MM.1S (cell line): ENCODE measurements around the gene GMPR.

ENCODE experiments used
- DNase-seq: peaks from one replicate; pipeline ENCODE4 v3.0.0-alpha.2; 2015
- H2AFZ ChIP-seq: fragments of 300-600 bp; sonication (generic); 2 replicates; pipeline ENCODE4 v1.6.0; 2016; ENCODE audit warnings: antibody characterized with exemption, low read length
- H3F3A ChIP-seq: fragments of 300-600 bp; sonication (generic); 2 replicates; pipeline ENCODE4 v1.6.1; 2016; ENCODE audit warnings: mild to moderate bottlenecking, antibody characterized with exemption, low read length, moderate library complexity, mixed read lengths; ENCODE audit not compliant: insufficient read depth
- H3K27ac ChIP-seq: fragments of 300-600 bp; sonication (generic); 2 replicates; pipeline ENCODE4 v1.5.1; 2016; ENCODE audit warnings: mild to moderate bottlenecking, low read length
- H3K27me3 ChIP-seq: fragments of 300-600 bp; sonication (generic); replicated peaks from 2 replicates; pipeline ENCODE4 v1.6.0; 2016; ENCODE audit warnings: low read length; ENCODE audit not compliant: insufficient read depth
- H3K36me3 ChIP-seq: fragments of 300-600 bp; sonication (generic); replicated peaks from 2 replicates; pipeline ENCODE4 v1.6.1; 2016; ENCODE audit warnings: mild to moderate bottlenecking, low read length, mixed read lengths; ENCODE audit not compliant: insufficient read depth
- H3K4me1 ChIP-seq: fragments of 300-600 bp; sonication (generic); 2 replicates; pipeline ENCODE4 v1.6.1; 2016; ENCODE audit warnings: low read length, mixed read lengths
- H3K4me2 ChIP-seq: fragments of 300-600 bp; sonication (generic); 2 replicates; pipeline ENCODE4 v1.6.0; 2016; ENCODE audit warnings: low read depth, low read length
- H3K4me3 ChIP-seq: fragments of 300-600 bp; sonication (generic); 2 replicates; pipeline ENCODE4 v1.5.1; 2016; ENCODE audit warnings: low read length, mixed read lengths
- H3K79me2 ChIP-seq: fragments of 300-600 bp; sonication (generic); 2 replicates; pipeline ENCODE4 v1.6.1; 2016; ENCODE audit warnings: mixed run types, low read length, mixed read lengths
- H3K9ac ChIP-seq: fragments of 300-600 bp; sonication (generic); 2 replicates; pipeline ENCODE4 v1.6.1; 2016; ENCODE audit warnings: low read length, mixed read lengths
- H3K9me2 ChIP-seq: fragments of 300-600 bp; sonication (generic); replicated peaks from 2 replicates; pipeline ENCODE4 v1.6.1; 2016; ENCODE audit warnings: mild to moderate bottlenecking, low read length, mixed read lengths; ENCODE audit not compliant: insufficient read depth
- H3K9me3 ChIP-seq: fragments of 300-600 bp; sonication (generic); replicated peaks from 2 replicates; pipeline ENCODE4 v1.6.1; 2016; ENCODE audit warnings: mild to moderate bottlenecking, low read length, mixed read lengths; ENCODE audit not compliant: insufficient read depth
- H4K20me1 ChIP-seq: fragments of 300-600 bp; sonication (generic); 2 replicates; pipeline ENCODE4 v1.6.1; 2016; ENCODE audit warnings: mild to moderate bottlenecking, low read length, moderate library complexity, mixed read lengths; ENCODE audit not compliant: insufficient read depth
- EZH2 ChIP-seq: fragments of 300-600 bp; sonication (generic); optimal IDR thresholded peaks from 2 replicates; pipeline ENCODE3; 2017; ENCODE audit warnings: low read depth, mild to moderate bottlenecking, antibody characterized with exemption, low read length, mixed read lengths
- EZH2phosphoT487 ChIP-seq: fragments of 300-600 bp; sonication (generic); IDR thresholded peaks from 2 replicates; pipeline ENCODE4 v1.6.1; 2018; ENCODE audit warnings: antibody characterized with exemption, low read length
- TF ChIP-seq, protein P1 (sequence below): fragments of 300-600 bp; sonication (generic); IDR thresholded peaks from 2 replicates; pipeline ENCODE4 v1.5.1; 2016; ENCODE audit warnings: antibody characterized with exemption, low read length, mixed read lengths

GMPR gene

DNA sequence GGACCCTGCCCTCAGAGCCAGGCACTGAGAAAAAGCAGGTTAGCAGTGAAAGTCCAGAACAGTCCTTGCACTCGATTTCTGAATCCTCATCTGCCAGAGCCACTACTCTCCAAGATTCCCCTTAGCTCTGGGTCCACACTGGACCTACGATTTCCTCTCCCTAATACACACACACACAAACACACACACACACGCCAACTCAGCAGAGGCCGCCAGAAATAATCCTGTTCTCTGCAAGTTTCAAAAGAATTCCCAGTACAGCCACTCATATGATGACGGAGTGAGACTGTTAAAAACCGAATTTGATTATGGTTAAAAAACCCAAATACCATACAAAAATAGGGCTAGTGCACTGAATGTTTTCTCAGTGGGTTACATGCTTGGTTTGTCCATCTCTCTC lies 90.8 kb downstream of the GMPR start:
- Histone ChIP-seq H3F3A (peaks cover 4% of the 10 kb centered on the region), H3K4me3 (no peak overlapping the region), H4K20me1 (no peaks in the 10 kb centered on the region), H3K4me2 (no peak overlapping the region), H3K79me2 (no peaks in the 10 kb centered on the region), H3K36me3 (no peaks in the 10 kb centered on the region), H3K27ac (no peak overlapping the region), H3K27me3 (no peaks in the 10 kb centered on the region), H2AFZ (no peak overlapping the region), H3K4me1 (peaks cover 6% of the 10 kb centered on the region; the same call in 1 of the 2 replicates), H3K9me3 (no peaks in the 10 kb centered on the region), H3K9ac (no peak overlapping the region), H3K9me2 (no peaks in the 10 kb centered on the region)
- DNase-seq, result no peak
- TF ChIP-seq EZH2, result no peak
- TF ChIP-seq, protein P1, sequence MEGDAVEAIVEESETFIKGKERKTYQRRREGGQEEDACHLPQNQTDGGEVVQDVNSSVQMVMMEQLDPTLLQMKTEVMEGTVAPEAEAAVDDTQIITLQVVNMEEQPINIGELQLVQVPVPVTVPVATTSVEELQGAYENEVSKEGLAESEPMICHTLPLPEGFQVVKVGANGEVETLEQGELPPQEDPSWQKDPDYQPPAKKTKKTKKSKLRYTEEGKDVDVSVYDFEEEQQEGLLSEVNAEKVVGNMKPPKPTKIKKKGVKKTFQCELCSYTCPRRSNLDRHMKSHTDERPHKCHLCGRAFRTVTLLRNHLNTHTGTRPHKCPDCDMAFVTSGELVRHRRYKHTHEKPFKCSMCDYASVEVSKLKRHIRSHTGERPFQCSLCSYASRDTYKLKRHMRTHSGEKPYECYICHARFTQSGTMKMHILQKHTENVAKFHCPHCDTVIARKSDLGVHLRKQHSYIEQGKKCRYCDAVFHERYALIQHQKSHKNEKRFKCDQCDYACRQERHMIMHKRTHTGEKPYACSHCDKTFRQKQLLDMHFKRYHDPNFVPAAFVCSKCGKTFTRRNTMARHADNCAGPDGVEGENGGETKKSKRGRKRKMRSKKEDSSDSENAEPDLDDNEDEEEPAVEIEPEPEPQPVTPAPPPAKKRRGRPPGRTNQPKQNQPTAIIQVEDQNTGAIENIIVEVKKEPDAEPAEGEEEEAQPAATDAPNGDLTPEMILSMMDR, result no peak
- no peak for TF ChIP-seq EZH2phosphoT487

DNA sequence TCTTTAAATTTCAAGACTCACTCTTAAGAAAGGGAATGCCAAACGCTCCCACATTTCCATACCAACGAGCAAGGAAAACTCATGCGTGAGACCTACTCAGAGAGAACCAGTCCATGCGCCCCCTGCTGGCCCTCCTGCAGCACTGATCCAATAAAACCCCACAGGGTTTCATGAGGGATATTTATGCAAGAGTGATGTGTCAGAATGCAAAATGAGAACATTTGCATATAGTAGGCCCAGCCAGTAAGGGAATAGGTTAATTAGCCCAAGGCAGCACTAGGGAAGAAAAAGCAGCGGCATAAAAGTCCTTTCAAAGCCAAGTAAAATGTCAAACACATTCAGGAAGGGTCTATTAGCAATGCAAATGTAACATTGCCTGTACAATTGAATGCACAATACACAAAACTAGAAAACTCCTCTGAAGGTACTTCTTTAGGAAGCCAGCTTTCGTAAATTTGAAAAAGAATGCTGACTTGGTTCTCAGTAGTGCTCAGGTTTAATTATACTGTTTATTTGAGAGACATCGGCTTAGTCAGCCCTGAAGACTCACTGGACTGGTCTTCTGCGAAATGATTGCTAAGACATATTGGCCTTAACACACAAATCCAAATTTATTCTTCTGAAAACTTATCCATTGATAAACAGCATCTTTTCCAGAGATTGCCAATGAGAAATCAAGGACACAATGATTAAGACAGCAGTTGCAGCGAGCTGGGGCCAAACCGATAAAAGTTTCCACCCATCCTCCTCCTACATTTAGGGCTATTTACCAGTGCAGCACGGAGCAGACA lies 93.2 kb downstream of the GMPR start:
- Histone ChIP-seq H3K4me3 (peak overlapping the region; percentile 38), H3K9me2 (no peaks in the 10 kb centered on the region), H3K4me2 (peak overlapping the region; percentile 74), H3K36me3 (no peaks in the 10 kb centered on the region), H3K9me3 (no peaks in the 10 kb centered on the region), H3K4me1 (peaks cover 6% of the 10 kb centered on the region; the same call in 1 of the 2 replicates), H3K27ac (peak overlapping the region; percentile 58; the same call in 1 of the 2 replicates), H3K79me2 (no peaks in the 10 kb centered on the region), H3K27me3 (no peaks in the 10 kb centered on the region), H3K9ac (peak overlapping the region; percentile 29; the same call in 1 of the 2 replicates), H3F3A (peaks cover 4% of the 10 kb centered on the region), H4K20me1 (no peaks in the 10 kb centered on the region), H2AFZ (peak overlapping the region; percentile 27; the same call in 1 of the 2 replicates)
- DNase-seq, result peak; percentile 60
- TF ChIP-seq EZH2phosphoT487, result no peak
- TF ChIP-seq, protein P1, result peak; percentile 94

DNA sequence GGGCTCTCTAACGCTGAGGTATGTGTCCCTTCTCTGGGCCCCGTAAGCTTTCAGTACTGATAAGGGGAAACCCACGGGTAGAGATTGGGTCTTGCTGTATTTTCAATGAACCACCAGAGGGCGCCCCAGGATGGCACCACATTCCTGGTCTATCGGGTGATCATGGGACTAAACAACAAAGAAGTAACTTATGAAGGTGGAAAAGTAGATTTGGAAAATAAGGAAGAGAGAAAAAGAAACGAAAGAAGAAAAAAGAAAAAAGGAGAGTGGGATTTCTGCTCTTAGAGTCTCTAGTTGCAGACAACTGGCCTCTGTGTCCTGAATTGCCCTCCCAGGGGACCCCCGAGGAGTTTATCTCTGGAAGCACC lies 93.8 kb downstream of the GMPR start:
- H2AFZ ChIP-seq, result peak overlapping the region; percentile 27; the same call in 1 of the 2 replicates
- H3K9me2 ChIP-seq, result no peaks in the 10 kb centered on the region
- TF ChIP-seq EZH2 (no peak), EZH2phosphoT487 (no peak)
- TF ChIP-seq, protein P1, result peak; percentile 87
- H4K20me1 ChIP-seq, result no peaks in the 10 kb centered on the region
- no peaks in the 10 kb centered on the region for H3K27me3 ChIP-seq
- H3F3A ChIP-seq, result peaks cover 4% of the 10 kb centered on the region
- peak overlapping the region; percentile 38 for H3K4me3 ChIP-seq
- H3K27ac ChIP-seq, result peak overlapping the region; percentile 58; the same call in 1 of the 2 replicates
- no peaks in the 10 kb centered on the region for H3K79me2 ChIP-seq
- peak overlapping the region; percentile 29; the same call in 1 of the 2 replicates for H3K9ac ChIP-seq
- no peaks in the 10 kb centered on the region for H3K9me3 ChIP-seq
- DNase-seq, result peak; percentile 85
- no peaks in the 10 kb centered on the region for H3K36me3 ChIP-seq
- H3K4me2 ChIP-seq, result peak overlapping the region; percentile 74
- peaks cover 6% of the 10 kb centered on the region; the same call in 1 of the 2 replicates for H3K4me1 ChIP-seq
